ENCODE results near the gene NASP.

Gene NASP

GRCh38 chr1:45621895-45622523 lies 38.2 kb downstream of the NASP start:
- no peak for DNase-seq

GRCh38 chr1:45622524-45623394 lies 38.9 kb downstream of the NASP start:
- no peak for DNase-seq

DNA sequence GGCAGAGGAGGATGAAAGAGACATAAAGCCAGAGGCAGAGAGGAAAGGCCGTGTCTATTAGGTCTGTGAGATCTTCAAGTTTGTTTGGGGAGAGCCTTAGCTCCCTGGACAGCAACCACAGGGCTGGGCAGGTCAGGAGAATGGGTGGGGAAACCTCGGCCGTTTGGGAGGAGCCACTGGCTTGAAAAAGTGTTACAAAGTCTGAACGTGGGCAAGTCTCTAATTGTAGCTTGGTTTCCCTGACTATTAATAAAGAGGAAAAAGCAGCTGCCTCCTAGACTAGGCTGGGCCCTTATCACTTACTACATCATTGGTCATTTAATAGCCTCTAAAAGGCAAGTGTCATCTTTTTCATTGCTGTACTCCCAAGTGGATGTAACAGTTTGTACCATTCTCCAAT lies 40.1 kb downstream of the NASP start, which contains the start of gene CCDC17:
TSS of gene CCDC17 (minus strand) at position 83 of the 400 bp plus-strand sequence. CDS start 145 bp downstream, outside the sequence.
- no peak for DNase-seq

GRCh38 chr1:45629035-45629434 lies 45.2 kb downstream of the NASP start:
- DNase-seq: no peak

- DNase-seq: no peak
Observed at GRCh38 chr1:45630429-45630828, 46.6 kb downstream of the NASP start.

DNA sequence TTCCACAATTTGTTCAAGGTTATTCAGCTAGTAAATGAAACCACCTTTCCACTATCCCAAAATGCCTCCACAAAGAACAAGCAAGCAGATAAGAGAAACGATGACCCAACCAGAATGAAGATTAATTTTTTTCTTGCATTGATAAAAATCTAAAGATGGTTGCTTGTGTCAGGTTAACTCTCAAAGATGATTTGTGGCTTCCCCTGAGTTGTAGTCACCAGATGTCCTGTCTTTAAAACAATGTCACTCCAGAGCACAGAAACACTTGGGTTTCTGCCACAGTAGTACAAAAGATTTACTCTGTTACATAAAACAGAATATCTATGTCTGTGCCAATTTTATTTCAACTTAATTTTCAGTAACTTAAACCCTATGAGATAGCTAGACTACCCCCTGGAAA lies 51.4 kb downstream of the NASP start:
- DNase-seq: no peak

- DNase-seq: no peak
Observed at GRCh38 chr1:45640293-45640692, 56.5 kb downstream of the NASP start.

- DNase-seq: no peak
Observed at GRCh38 chr1:45643321-45643720, 59.5 kb downstream of the NASP start.

DNA sequence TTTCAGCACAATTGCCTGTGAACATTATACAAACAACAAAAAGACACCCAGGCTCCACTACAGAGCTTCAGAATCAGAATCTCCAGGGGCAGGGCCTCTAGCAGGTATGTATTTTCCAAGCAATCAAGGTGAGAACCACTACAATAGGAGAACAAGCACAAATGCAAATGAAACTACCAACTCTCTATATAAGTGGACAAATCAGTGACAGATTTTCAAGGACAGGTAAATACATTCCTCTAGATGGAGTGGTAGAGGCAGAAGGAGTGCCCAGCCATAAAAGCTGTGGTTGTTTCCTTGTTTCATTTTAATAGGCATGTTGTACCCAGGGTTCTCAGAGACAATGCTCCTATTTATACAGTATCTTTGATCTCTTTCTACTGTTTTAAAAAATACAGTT lies 60.1 kb downstream of the NASP start:
- no peak for DNase-seq

GRCh38 chr1:45644661-45645060 lies 60.8 kb downstream of the NASP start:
- no peak for DNase-seq

DNA sequence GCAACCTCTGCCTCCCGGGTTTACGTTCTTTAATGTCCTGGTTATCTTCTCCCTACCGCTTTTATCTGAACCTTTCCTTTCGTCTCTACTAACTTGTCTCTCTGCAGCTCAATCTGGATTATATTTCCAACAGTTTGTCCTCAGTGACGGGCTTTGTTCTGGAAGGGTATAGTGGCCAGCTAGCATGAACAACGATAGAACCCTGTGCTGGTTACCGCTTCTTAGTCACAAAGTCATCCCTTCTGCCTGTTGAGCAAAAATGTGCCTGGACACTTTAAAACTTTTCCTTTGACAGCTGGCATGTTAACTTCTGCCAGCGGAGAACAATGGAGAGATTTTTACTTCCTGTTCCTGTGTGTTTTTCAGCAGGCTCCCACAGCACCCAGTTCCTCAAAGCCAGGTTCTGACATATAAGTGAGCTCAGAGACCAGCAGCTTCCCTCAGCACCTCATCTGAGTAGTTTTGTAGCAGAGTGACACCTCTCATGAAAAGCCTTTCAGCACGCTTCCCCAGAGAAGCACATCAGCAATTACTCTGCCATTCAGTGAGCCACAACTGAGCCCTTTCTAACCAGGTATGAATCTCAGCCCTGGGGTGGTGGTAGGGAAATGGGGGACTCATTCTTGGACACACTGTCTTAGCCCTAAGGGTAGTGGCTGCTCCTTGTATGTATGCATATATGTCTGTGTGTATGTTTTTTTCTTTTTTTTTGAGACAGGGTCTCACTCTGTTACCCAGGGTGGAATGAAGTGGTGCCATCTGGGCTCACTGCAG lies 63.6 kb downstream of the NASP start:
- no peak for DNase-seq

GRCh38 chr1:45654540-45655280 lies 70.9 kb downstream of the NASP start:
- no peak for DNase-seq

DNA sequence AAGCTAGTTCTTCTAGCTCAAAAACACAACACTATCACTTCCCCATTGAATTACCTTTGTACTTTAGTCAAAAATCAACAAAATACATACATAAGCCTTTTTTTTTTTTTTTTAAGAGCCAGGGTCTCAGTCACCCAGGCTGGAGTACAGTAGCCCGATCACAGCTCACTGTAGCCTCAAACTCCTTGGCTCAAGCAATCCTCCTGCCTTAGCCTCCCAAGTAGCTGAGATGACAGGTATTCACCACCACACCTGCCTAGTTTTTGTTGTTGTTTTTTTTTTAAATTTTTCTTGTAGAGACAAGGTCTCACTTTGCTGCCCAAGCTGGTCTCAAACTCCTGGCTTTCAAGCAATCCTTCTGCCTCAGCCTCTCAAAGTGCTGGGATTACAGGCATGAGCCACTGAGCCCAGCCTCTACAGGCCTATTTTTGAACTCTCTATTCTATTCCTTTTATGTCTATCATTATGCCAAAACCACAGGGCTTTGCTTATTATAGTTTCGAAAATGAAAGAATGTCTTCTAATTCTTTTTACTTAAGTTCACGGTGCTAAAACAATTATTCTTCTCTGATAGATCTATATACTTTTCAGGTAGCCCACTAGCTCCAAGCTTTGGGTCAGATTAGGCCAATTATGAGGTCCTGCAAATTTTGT lies 72.9 kb downstream of the NASP start:
- no peak for DNase-seq

DNA sequence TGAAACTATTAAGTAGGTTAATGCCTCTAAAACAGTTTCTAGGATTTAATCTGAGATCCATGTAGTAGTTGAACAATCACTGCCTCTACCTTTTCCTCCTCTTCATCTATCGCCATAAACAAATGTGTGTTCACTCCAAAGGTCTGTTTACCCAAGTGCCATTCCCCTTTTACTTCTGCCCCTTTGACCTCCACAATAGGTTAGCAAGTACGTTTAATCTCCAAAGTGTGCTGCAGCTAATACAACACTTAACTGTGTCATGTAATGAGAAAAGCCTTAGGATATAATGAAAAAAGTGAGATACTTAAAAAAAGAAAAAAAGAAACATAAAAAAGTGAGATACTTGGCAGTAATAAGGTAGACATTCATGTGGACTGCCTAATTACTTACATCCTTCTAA lies 74.3 kb downstream of the NASP start:
- no peak for DNase-seq

DNA sequence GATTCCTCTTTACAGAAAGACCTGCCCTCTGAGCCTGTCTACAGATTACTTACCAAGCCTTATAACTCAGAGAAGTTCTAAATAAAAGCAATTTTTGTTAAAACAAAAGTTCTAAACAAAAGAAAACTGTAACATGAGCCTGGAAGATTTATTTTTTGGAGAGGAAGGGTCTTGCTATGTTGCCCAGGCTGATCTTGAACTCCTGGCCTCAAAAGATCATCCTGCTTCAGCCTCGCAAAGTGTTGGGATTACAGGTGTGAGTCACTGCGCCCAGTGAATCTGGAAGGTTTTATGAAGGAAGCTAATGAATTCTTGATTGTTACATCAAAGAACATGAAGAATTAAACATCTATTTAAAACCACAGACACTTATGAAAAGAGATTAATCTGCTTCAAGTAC lies 75.4 kb downstream of the NASP start:
- DNase-seq: no peak

DNA sequence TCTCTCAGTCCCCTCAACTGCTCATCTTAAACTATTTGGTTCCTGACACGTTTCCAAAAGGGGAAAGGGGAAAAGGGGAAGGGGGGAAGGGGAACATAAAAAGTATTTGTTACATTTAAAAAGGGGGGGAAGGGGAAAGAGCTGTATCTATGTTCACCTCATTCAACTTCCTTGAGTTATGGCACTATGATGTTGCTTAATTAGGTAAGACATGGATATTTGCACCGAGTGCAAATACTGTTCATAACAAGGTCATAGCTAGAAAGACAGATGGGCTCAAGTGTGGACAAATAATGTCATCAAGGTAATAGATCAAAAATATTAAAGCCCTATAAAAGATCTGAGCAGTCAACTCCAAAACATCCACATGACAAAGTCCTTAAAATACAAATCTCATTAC lies 76.5 kb downstream of the NASP start:
- DNase-seq: no peak

DNA sequence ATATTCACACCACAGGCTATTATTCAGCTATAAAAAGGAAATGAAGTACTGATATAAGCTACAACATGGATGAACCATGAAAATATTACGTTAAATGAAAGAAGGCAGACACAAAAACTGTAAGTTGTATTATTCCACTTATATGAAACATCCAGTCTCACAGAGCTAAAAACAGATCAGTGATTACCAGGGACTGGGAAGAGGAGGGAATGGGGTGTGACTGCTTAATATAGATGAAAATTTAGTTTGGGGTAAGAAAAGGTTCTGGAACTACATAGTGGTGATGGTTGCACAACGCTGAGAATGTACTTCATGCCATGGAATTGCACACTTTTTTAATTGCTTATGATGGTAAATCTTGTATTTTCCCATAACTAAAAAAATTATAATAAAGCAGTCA lies 83.0 kb downstream of the NASP start:
- DNase-seq: no peak

DNA sequence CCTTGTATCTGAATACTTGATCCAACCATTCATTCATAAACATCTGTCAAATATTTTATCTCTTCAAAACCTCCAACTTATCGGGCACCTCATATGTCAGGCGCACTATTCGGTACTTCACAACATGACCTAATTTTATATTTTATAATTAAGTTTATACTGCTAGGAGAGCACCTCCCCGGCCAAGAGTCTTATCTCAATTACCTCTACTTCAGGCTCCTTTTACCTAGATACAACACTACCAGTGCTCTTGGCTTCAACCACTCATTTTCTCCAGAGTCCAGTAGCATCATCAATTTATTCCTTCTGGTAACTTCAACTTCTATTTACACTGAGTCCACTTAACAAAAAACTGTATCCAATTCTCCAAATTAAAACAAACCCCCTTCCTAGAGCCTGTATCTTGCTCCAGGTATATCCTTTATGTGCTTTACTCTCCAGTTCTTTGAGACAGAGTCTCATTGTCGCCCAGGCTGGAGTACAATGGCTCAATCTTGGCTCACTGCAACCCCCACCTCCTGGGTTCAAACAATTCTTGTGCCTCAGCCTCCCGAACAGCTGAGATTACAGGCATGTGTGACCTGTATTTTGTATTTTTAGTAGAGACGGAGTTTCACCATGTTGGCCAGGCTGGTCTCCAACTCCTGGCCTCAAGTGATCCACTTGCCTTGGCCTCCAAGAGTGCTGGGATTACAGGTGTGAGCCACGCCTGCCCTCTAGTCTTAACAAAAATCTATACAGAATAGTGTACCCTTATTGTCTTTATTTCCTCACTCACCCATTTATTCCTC lies 83.7 kb downstream of the NASP start:
- no peak for DNase-seq
